Loucy (cell line): ENCODE results near the gene LHFPL3.

Source experiments
- EZH2phosphoT487 ChIP-seq: fragments of 200-600 bp; IDR thresholded peaks from 2 replicates; pipeline ENCODE4 v1.6.1; 2018; ENCODE audit warnings: antibody characterized with exemption, mild to moderate bottlenecking, moderate library complexity, borderline replicate concordance
- TF ChIP-seq, protein P1 (sequence below): fragments of 200-600 bp; sonication (generic); conservative IDR thresholded peaks from 2 replicates; pipeline ENCODE4 v1.5.1; 2014; ENCODE audit warnings: mild to moderate bottlenecking, antibody characterized with exemption, low read length

- TF ChIP-seq, protein P1, sequence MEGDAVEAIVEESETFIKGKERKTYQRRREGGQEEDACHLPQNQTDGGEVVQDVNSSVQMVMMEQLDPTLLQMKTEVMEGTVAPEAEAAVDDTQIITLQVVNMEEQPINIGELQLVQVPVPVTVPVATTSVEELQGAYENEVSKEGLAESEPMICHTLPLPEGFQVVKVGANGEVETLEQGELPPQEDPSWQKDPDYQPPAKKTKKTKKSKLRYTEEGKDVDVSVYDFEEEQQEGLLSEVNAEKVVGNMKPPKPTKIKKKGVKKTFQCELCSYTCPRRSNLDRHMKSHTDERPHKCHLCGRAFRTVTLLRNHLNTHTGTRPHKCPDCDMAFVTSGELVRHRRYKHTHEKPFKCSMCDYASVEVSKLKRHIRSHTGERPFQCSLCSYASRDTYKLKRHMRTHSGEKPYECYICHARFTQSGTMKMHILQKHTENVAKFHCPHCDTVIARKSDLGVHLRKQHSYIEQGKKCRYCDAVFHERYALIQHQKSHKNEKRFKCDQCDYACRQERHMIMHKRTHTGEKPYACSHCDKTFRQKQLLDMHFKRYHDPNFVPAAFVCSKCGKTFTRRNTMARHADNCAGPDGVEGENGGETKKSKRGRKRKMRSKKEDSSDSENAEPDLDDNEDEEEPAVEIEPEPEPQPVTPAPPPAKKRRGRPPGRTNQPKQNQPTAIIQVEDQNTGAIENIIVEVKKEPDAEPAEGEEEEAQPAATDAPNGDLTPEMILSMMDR: no peak
- no peak for TF ChIP-seq EZH2phosphoT487
These were observed 533.5 kb downstream of the LHFPL3 start for GRCh38 chr7:104861729-104862390.
